Measurements from ENCODE around the gene CCL24.

GRCh38 chr7:75776295-75776971 is 37.2 kb downstream of the CCL24 start:
- TF ChIP-seq GATA3 (IDR thresholded peaks at IDR 0.05; ENCODE audit: low read depth, low read length) (no peak), GATA2 (IDR thresholded peaks at IDR 0.05; ENCODE audit: low read depth, low read length) (no peak)

All from SH-SY5Y (cell line).